GM18507 (cell line): ENCODE data around the gene EBF4.
"Not testable (repeated sequence)": the region's sequence is repeated elsewhere in the genome, so short reads cannot be mapped to it uniquely, and the experiment has no call there.

Experiments
- DNase-seq: peaks from one replicate; pipeline ENCODE4 v3.0.0; 2011; ENCODE audit warnings: low read depth; ENCODE audit not compliant: insufficient read length; ENCODE audit errors: extremely low spot score
- FAIRE-seq: peaks from 2 replicates; lab custom pipeline; 2011; peaks lifted over from hg19 to GRCh38; lab: Jason Lieb, UNC

Gene EBF4

GRCh38 chr20:2663887-2664719 is 28.5 kb upstream of the EBF4 start, which contains the start of gene IDH3B:
TSS of gene IDH3B (minus strand) at chr20:2664216. CDS start at chr20:2664188, 28 bp downstream.
- peak; percentile 81 for DNase-seq
- peak; percentile 97 for FAIRE-seq

- DNase-seq (no peak), FAIRE-seq (no peak)
Observed at GRCh38 chr20:2671977-2672376, 20.6 kb upstream of the EBF4 start.

- FAIRE-seq (no peak), DNase-seq (no peak)
Observed at GRCh38 chr20:2672446-2672845, 20.1 kb upstream of the EBF4 start.

- DNase-seq: no peak
- FAIRE-seq: no peak
Observed at GRCh38 chr20:2673453-2673852, 19.1 kb upstream of the EBF4 start.

- DNase-seq (no peak), FAIRE-seq (no peak)
Observed at GRCh38 chr20:2680046-2680445, 12.5 kb upstream of the EBF4 start.

GRCh38 chr20:2682040-2682439 is 10.5 kb upstream of the EBF4 start:
- not testable (repeated sequence) for FAIRE-seq, DNase-seq

- FAIRE-seq, DNase-seq: not testable (repeated sequence)
Observed at GRCh38 chr20:2684817-2685216, 7.8 kb upstream of the EBF4 start.

- DNase-seq (no peak), FAIRE-seq (no peak)
Observed at GRCh38 chr20:2687514-2687913, 5.1 kb upstream of the EBF4 start.

- DNase-seq (no peak), FAIRE-seq (peak; percentile 70)
Observed at GRCh38 chr20:2688041-2688591, 4.5 kb upstream of the EBF4 start.

GRCh38 chr20:2690213-2690612 is 2.4 kb upstream of the EBF4 start:
- FAIRE-seq (no peak), DNase-seq (no peak)

GRCh38 chr20:2690718-2691117 is 1.9 kb upstream of the EBF4 start:
- FAIRE-seq: no peak
- DNase-seq: no peak

GRCh38 chr20:2691127-2691526 is 1.5 kb upstream of the EBF4 start:
- FAIRE-seq: no peak
- DNase-seq: no peak

GRCh38 chr20:2691663-2692035 is 931 bp upstream of the EBF4 start:
- DNase-seq (no peak), FAIRE-seq (no peak)

- FAIRE-seq (no peak), DNase-seq (no peak)
Observed at GRCh38 chr20:2692886-2693285, 306 bp downstream of the EBF4 start.

- DNase-seq: no peak
Observed at GRCh38 chr20:2693286-2694007, 867 bp downstream of the EBF4 start.

GRCh38 chr20:2694008-2694471 is 1.5 kb downstream of the EBF4 start:
- DNase-seq (no peak), FAIRE-seq (no peak)

More at GRCh38 chr20:2693286-2694007, 867 bp downstream of the EBF4 start:
- no peak for FAIRE-seq

- FAIRE-seq (no peak), DNase-seq (no peak)
Observed at GRCh38 chr20:2694519-2694918, 1.9 kb downstream of the EBF4 start.

- DNase-seq: no peak
- no peak for FAIRE-seq
Observed at GRCh38 chr20:2695206-2695983, 2.8 kb downstream of the EBF4 start.

GRCh38 chr20:2695984-2696525 is 3.5 kb downstream of the EBF4 start:
- DNase-seq, FAIRE-seq: not testable (repeated sequence)
